Activated naive CD4-positive, alpha-beta T cell treated with anti-CD3 and anti-CD28 coated beads, Interleukin-2, amount 10 ng/mL, durations not matched to agents 7 days and 5 days (primary cell): ENCODE measurements around the gene ADGRA1.
"Not testable (repeated sequence)": the region's sequence is repeated elsewhere in the genome, so short reads cannot be mapped to it uniquely, and the experiment has no call there.

ENCODE experiments used
- CTCF ChIA-PET: fragments of 350-600 bp; sonication (Branson Sonifier 250); formaldehyde crosslinking; loops from one replicate; lab custom pipeline; 2021; ENCODE audit warnings: antibody characterized with exemption; lab: Charles Lee
- DNase-seq: peaks from one replicate; pipeline ENCODE4 v3.0.0-alpha.2; 2020
- H3K27ac Mint-ChIP-seq: one replicate; pipeline ENCODE4 v1.8.0; 2021; ENCODE audit warnings: mild to moderate bottlenecking, moderate library complexity, mixed read lengths
- H3K27me3 Mint-ChIP-seq: one replicate; pipeline ENCODE4 v1.8.0; 2021; ENCODE audit warnings: mild to moderate bottlenecking, mixed read lengths
- H3K36me3 Mint-ChIP-seq: one replicate; pipeline ENCODE4 v1.8.0; 2021; ENCODE audit warnings: mixed read lengths
- H3K4me1 Mint-ChIP-seq: one replicate; pipeline ENCODE4 v1.8.0; 2021; ENCODE audit warnings: mixed read lengths
- H3K4me3 Mint-ChIP-seq: one replicate; pipeline ENCODE4 v1.8.0; 2021; ENCODE audit warnings: mild to moderate bottlenecking, moderate library complexity, mixed read lengths
- H3K9me3 Mint-ChIP-seq: one replicate; pipeline ENCODE4 v1.8.0; 2021; ENCODE audit warnings: mixed read lengths

The ADGRA1 gene

GRCh38 chr10:133102415-133103095, 14.8 kb downstream of the ADGRA1 start:
- no peak for DNase-seq
- H3K27me3 Mint-ChIP-seq, result peaks cover 36% of the 10 kb centered on the region
- no peak overlapping the region for H3K27ac Mint-ChIP-seq
- H3K4me3 Mint-ChIP-seq, result no peak overlapping the region
- peaks cover 1% of the 10 kb centered on the region for H3K36me3 Mint-ChIP-seq
- no peaks in the 10 kb centered on the region for H3K4me1 Mint-ChIP-seq
- H3K9me3 Mint-ChIP-seq, result peaks cover 10% of the 10 kb centered on the region
- CTCF ChIA-PET, result no interaction called here

- H3K4me1 Mint-ChIP-seq, result no peaks in the 10 kb centered on the region
- H3K36me3 Mint-ChIP-seq, result peaks cover 2% of the 10 kb centered on the region
- CTCF ChIA-PET, result no interaction called here
- DNase-seq, result no peak
- no peak overlapping the region for H3K27ac Mint-ChIP-seq
- H3K9me3 Mint-ChIP-seq, result peaks cover 18% of the 10 kb centered on the region
- no peak overlapping the region for H3K4me3 Mint-ChIP-seq
- peaks cover 36% of the 10 kb centered on the region for H3K27me3 Mint-ChIP-seq
Measured at GRCh38 chr10:133103311-133103910, 15.7 kb downstream of the ADGRA1 start.

- H3K27me3 Mint-ChIP-seq, result peaks cover 36% of the 10 kb centered on the region
- no peak overlapping the region for H3K27ac Mint-ChIP-seq
- no peak for DNase-seq
- CTCF ChIA-PET, result no interaction called here
- peaks cover 2% of the 10 kb centered on the region for H3K36me3 Mint-ChIP-seq
- H3K4me3 Mint-ChIP-seq, result no peak overlapping the region
- H3K4me1 Mint-ChIP-seq, result no peaks in the 10 kb centered on the region
- H3K9me3 Mint-ChIP-seq, result peaks cover 22% of the 10 kb centered on the region
Measured at GRCh38 chr10:133104068-133104962, 16.6 kb downstream of the ADGRA1 start.

- H3K4me3 Mint-ChIP-seq, result no peak overlapping the region
- H3K27me3 Mint-ChIP-seq, result peaks cover 40% of the 10 kb centered on the region
- H3K27ac Mint-ChIP-seq, result no peak overlapping the region
- no peaks in the 10 kb centered on the region for H3K4me1 Mint-ChIP-seq
- CTCF ChIA-PET, result no interaction called here
- no peak for DNase-seq
- peaks cover 24% of the 10 kb centered on the region for H3K9me3 Mint-ChIP-seq
- peaks cover 2% of the 10 kb centered on the region for H3K36me3 Mint-ChIP-seq
Measured at GRCh38 chr10:133104963-133105640, 17.4 kb downstream of the ADGRA1 start.

- Mint-ChIP-seq H3K27me3 (peaks cover 35% of the 10 kb centered on the region), H3K4me3 (no peak overlapping the region), H3K36me3 (peaks cover 2% of the 10 kb centered on the region), H3K9me3 (peaks cover 24% of the 10 kb centered on the region), H3K4me1 (no peaks in the 10 kb centered on the region), H3K27ac (no peak overlapping the region)
- DNase-seq, result no peak
- CTCF ChIA-PET, result no interaction called here
Measured at GRCh38 chr10:133105686-133106390, 18.1 kb downstream of the ADGRA1 start.

- Mint-ChIP-seq H3K4me3 (no peak overlapping the region), H3K27ac (no peak overlapping the region), H3K36me3 (peaks cover 2% of the 10 kb centered on the region), H3K9me3 (peaks cover 24% of the 10 kb centered on the region), H3K27me3 (peaks cover 28% of the 10 kb centered on the region), H3K4me1 (no peaks in the 10 kb centered on the region)
- CTCF ChIA-PET, result no interaction called here
- no peak for DNase-seq
Measured at GRCh38 chr10:133106516-133106915, 18.8 kb downstream of the ADGRA1 start.

- H3K27me3 Mint-ChIP-seq, result peaks cover 21% of the 10 kb centered on the region
- no peak for DNase-seq
- CTCF ChIA-PET, result no interaction called here
- peaks cover 24% of the 10 kb centered on the region for H3K9me3 Mint-ChIP-seq
- no peaks in the 10 kb centered on the region for H3K4me1 Mint-ChIP-seq
- H3K4me3 Mint-ChIP-seq, result no peak overlapping the region
- H3K27ac Mint-ChIP-seq, result no peak overlapping the region
- H3K36me3 Mint-ChIP-seq, result peaks cover 2% of the 10 kb centered on the region
Measured at GRCh38 chr10:133107442-133107841, 19.7 kb downstream of the ADGRA1 start.

- Mint-ChIP-seq H3K36me3 (peaks cover 2% of the 10 kb centered on the region), H3K4me3 (no peak overlapping the region), H3K27ac (no peak overlapping the region), H3K4me1 (no peaks in the 10 kb centered on the region), H3K9me3 (peaks cover 24% of the 10 kb centered on the region), H3K27me3 (peaks cover 12% of the 10 kb centered on the region)
- CTCF ChIA-PET, result no interaction called here
- no peak for DNase-seq
Measured at GRCh38 chr10:133109711-133110110, 22.0 kb downstream of the ADGRA1 start.

GRCh38 chr10:133110133-133110532, 22.4 kb downstream of the ADGRA1 start:
- peaks cover 24% of the 10 kb centered on the region for H3K9me3 Mint-ChIP-seq
- peaks cover 2% of the 10 kb centered on the region for H3K36me3 Mint-ChIP-seq
- CTCF ChIA-PET, result no interaction called here
- H3K27me3 Mint-ChIP-seq, result peaks cover 8% of the 10 kb centered on the region
- no peak for DNase-seq
- H3K4me3 Mint-ChIP-seq, result no peak overlapping the region
- no peaks in the 10 kb centered on the region for H3K4me1 Mint-ChIP-seq
- H3K27ac Mint-ChIP-seq, result no peak overlapping the region

- H3K27ac Mint-ChIP-seq, result no peak overlapping the region
- CTCF ChIA-PET, result no interaction called here
- H3K36me3 Mint-ChIP-seq, result peaks cover 2% of the 10 kb centered on the region
- H3K9me3 Mint-ChIP-seq, result peaks cover 24% of the 10 kb centered on the region
- no peak for DNase-seq
- H3K4me1 Mint-ChIP-seq, result no peaks in the 10 kb centered on the region
- no peak overlapping the region for H3K4me3 Mint-ChIP-seq
- H3K27me3 Mint-ChIP-seq, result peaks cover 4% of the 10 kb centered on the region
Measured at GRCh38 chr10:133110609-133111275, 23.0 kb downstream of the ADGRA1 start.

GRCh38 chr10:133111640-133112039, 23.9 kb downstream of the ADGRA1 start:
- H3K4me3 Mint-ChIP-seq, H3K36me3 Mint-ChIP-seq: not testable (repeated sequence)

GRCh38 chr10:133113146-133113830, 25.6 kb downstream of the ADGRA1 start:
- no peak for DNase-seq
- Mint-ChIP-seq H3K27ac (no peak overlapping the region), H3K4me1 (no peaks in the 10 kb centered on the region), H3K27me3 (peaks cover 4% of the 10 kb centered on the region), H3K4me3 (no peak overlapping the region), H3K36me3 (no peaks in the 10 kb centered on the region), H3K9me3 (peaks cover 11% of the 10 kb centered on the region)
- CTCF ChIA-PET, result no interaction called here

More at GRCh38 chr10:133111640-133112039, 23.9 kb downstream of the ADGRA1 start:
- DNase-seq, H3K4me1 Mint-ChIP-seq, CTCF ChIA-PET, H3K27ac Mint-ChIP-seq, H3K27me3 Mint-ChIP-seq: not testable (repeated sequence)
- H3K9me3 Mint-ChIP-seq, result peaks cover 24% of the 10 kb centered on the region

- no peak overlapping the region for H3K27ac Mint-ChIP-seq
- CTCF ChIA-PET, result no interaction called here
- H3K4me1 Mint-ChIP-seq, result no peaks in the 10 kb centered on the region
- DNase-seq, result no peak
- H3K27me3 Mint-ChIP-seq, result peaks cover 4% of the 10 kb centered on the region
- H3K36me3 Mint-ChIP-seq, result no peaks in the 10 kb centered on the region
- peaks cover 10% of the 10 kb centered on the region for H3K9me3 Mint-ChIP-seq
- H3K4me3 Mint-ChIP-seq, result no peak overlapping the region
Measured at GRCh38 chr10:133113847-133114246, 26.1 kb downstream of the ADGRA1 start.
